Ectodermal cell (in vitro differentiated cells): ENCODE measurements around the gene VWA3B.

Experiments used
- H3K27ac ChIP-seq: 2 replicates; pipeline ENCODE4 v1.7.0; 2013; ENCODE audit warnings: mild to moderate bottlenecking, low read depth, low read length; ENCODE audit not compliant: insufficient read depth, poor library complexity, severe bottlenecking
- H3K27me3 ChIP-seq: 2 replicates; pipeline ENCODE4 v1.7.0; 2013; ENCODE audit warnings: mild to moderate bottlenecking, low read length; ENCODE audit not compliant: insufficient read depth, control insufficient read depth, poor library complexity, severe bottlenecking
- H3K36me3 ChIP-seq: one replicate; pipeline ENCODE4 v1.7.0; 2013; ENCODE audit warnings: low read length; ENCODE audit not compliant: control insufficient read depth, insufficient read depth
- H3K4me1 ChIP-seq: one replicate; pipeline ENCODE4 v1.7.0; 2013; ENCODE audit warnings: low read length; ENCODE audit not compliant: control insufficient read depth, insufficient read depth
- H3K4me3 ChIP-seq: 2 replicates; pipeline ENCODE4 v1.7.0; 2013; ENCODE audit warnings: low read depth, low read length, control low read depth; ENCODE audit not compliant: insufficient read depth
- H3K9me3 ChIP-seq: 2 replicates; pipeline ENCODE4 v1.7.0; 2013; ENCODE audit warnings: mild to moderate bottlenecking, low read length, moderate library complexity; ENCODE audit not compliant: control insufficient read depth
- WGBS, 2 experiments: methylation state at CpG; one replicate each; pipeline ENCODE4 v1.1.7; 2013; ENCODE audit warnings: missing lambda C conversion rate in 2 of 2; 5-methylcytosine and 5-hydroxymethylcytosine counted together

VWA3B gene

DNA sequence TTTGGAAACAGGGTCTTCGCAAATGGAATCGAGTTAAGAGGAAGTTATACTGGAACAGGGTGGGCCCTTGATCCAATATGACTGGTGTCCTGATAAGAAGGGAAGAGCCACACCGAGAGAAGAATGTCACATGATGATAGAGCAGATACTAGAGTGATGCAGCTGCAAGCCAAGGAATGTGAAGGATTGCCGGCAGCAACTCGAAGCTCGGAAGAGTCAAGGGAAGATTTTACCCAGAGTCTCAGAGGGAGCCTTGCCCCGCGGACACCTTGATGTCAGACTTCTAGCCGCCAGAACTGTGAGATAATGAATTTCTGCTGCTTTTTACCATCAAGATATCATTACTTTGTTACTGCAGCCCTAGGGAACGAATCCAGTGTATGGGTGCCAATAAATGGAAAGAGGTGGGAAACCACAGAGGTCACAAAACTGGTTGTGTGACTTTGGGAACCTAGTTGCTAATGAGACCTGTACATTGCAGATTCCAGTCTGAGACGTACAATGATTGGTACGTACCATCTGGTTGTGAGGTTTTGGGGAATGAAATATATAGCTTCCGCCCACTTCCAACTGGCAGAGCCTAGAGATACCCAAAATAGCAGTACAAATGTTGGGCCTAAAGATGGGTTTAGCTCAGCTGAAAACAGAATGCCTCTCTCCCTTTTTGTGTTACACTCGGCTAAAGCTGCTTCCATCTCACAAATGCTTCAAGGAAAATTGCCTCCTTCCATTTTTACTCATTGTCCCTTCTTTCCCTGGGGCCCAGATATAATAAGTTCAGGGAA lies 28.6 kb upstream of the VWA3B start:
- no peaks in the 10 kb centered on the region for H3K36me3 ChIP-seq
- no peaks in the 10 kb centered on the region for H3K27me3 ChIP-seq
- WGBS, 2 experiments: 93 to 95% methylated on average over 14 of the region's 14 CpGs
- H3K4me1 ChIP-seq: no peaks in the 10 kb centered on the region
- no peak overlapping the region for H3K27ac ChIP-seq
- H3K9me3 ChIP-seq: no peaks in the 10 kb centered on the region
- no peak overlapping the region for H3K4me3 ChIP-seq

GRCh38 chr2:98060277-98060676 lies 26.7 kb upstream of the VWA3B start:
- Histone ChIP-seq H3K4me3 (no peak overlapping the region), H3K9me3 (no peaks in the 10 kb centered on the region), H3K36me3 (no peaks in the 10 kb centered on the region), H3K27ac (no peak overlapping the region), H3K27me3 (no peaks in the 10 kb centered on the region), H3K4me1 (no peaks in the 10 kb centered on the region)
- WGBS, 2 experiments: 89 to 93% methylated on average over 6 of the region's 6 CpGs

DNA sequence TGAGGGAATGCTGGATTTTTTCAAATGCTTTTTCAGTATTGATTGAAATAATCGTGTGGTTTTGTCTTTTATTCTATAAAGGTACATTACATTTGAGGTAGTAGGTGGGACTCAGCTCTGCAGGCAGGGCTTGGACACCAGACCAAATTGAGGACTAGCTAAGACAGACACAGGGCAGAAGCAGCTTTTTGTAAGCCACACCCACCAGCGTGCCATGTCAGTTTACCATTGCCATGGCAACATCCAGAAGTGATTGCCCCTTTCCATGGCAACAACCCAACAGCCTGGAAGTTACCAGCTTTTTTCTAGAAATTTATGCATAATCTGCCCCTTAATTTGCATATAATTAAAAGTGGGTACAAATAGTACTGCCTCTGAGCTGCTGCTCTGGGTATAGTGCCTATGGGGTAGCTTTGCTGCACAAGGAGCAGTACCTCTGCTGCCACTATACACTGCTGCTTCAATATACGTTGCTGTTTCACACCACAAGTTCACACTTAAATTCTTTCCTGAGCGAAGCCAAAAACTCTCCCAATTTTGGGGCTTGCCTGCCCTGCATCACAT lies 23.6 kb upstream of the VWA3B start:
- Histone ChIP-seq H3K4me1 (no peaks in the 10 kb centered on the region), H3K9me3 (no peaks in the 10 kb centered on the region), H3K36me3 (no peaks in the 10 kb centered on the region), H3K27me3 (no peaks in the 10 kb centered on the region), H3K4me3 (no peak overlapping the region), H3K27ac (no peak overlapping the region)
- WGBS, 2 experiments: 84% methylated on average over 4 of the region's 4 CpGs

DNA sequence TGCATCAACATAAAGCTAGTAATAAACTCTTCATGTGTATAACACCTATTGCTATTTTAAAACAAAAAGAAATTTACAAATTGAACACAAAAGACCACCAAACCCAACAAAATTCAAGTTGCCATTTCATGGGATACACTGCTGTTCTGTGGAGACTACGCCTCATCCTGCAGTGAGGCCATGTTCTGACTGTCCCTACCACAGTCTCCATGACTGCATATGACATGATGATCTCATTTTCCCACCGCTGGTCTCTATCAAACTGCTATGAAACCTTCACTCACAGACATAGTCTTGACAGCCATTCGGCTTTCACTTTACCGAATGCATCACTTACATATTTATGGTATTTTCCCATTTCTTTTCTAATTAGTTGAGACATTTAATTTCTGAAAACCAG lies 21.2 kb upstream of the VWA3B start:
- H3K4me3 ChIP-seq: no peak overlapping the region
- H3K27me3 ChIP-seq: no peaks in the 10 kb centered on the region
- no peaks in the 10 kb centered on the region for H3K36me3 ChIP-seq
- H3K9me3 ChIP-seq: no peaks in the 10 kb centered on the region
- no peak overlapping the region for H3K27ac ChIP-seq
- H3K4me1 ChIP-seq: no peaks in the 10 kb centered on the region
- 92 to 94% methylated on average over 4 of the region's 4 CpGs for WGBS, 2 experiments

GRCh38 chr2:98067160-98067559 lies 19.8 kb upstream of the VWA3B start:
- Histone ChIP-seq H3K36me3 (no peaks in the 10 kb centered on the region), H3K27me3 (no peaks in the 10 kb centered on the region), H3K4me3 (no peak overlapping the region), H3K9me3 (no peaks in the 10 kb centered on the region), H3K27ac (no peak overlapping the region), H3K4me1 (no peaks in the 10 kb centered on the region)
- 93 to 94% methylated on average over 5 of the region's 5 CpGs for WGBS, 2 experiments

GRCh38 chr2:98070081-98070480 lies 16.9 kb upstream of the VWA3B start:
- no peak overlapping the region for H3K27ac ChIP-seq
- no peaks in the 10 kb centered on the region for H3K4me1 ChIP-seq
- 74 to 75% methylated on average over 11 of the region's 11 CpGs for whole genome bisulfite sequencing, 2 experiments
- no peaks in the 10 kb centered on the region for H3K27me3 ChIP-seq
- H3K36me3 ChIP-seq: no peaks in the 10 kb centered on the region
- H3K9me3 ChIP-seq: no peaks in the 10 kb centered on the region
- no peak overlapping the region for H3K4me3 ChIP-seq

- 87 to 88% methylated on average over 7 of the region's 7 CpGs for WGBS, 2 experiments
Observed at GRCh38 chr2:98072442-98072841, 14.5 kb upstream of the VWA3B start.

GRCh38 chr2:98078701-98079100 lies 8.3 kb upstream of the VWA3B start:
- 89 to 93% methylated on average over 2 of the region's 2 CpGs for WGBS, 2 experiments

More at GRCh38 chr2:98072442-98072841, 14.5 kb upstream of the VWA3B start:
- Histone ChIP-seq H3K4me3 (no peak overlapping the region), H3K9me3 (no peaks in the 10 kb centered on the region), H3K27ac (no peak overlapping the region), H3K36me3 (no peaks in the 10 kb centered on the region), H3K4me1 (no peaks in the 10 kb centered on the region), H3K27me3 (no peaks in the 10 kb centered on the region)

GRCh38 chr2:98084151-98084868 lies 2.7 kb upstream of the VWA3B start:
- Histone ChIP-seq H3K27me3 (peaks cover 48% of the 10 kb centered on the region), H3K4me3 (no peak overlapping the region), H3K9me3 (no peaks in the 10 kb centered on the region), H3K4me1 (no peaks in the 10 kb centered on the region), H3K27ac (no peak overlapping the region), H3K36me3 (no peaks in the 10 kb centered on the region)
- WGBS, 2 experiments: 80 to 82% methylated on average over 4 to 5 of the region's 5 CpGs

More at GRCh38 chr2:98078701-98079100, 8.3 kb upstream of the VWA3B start:
- Histone ChIP-seq H3K4me1 (no peaks in the 10 kb centered on the region), H3K27ac (no peak overlapping the region), H3K9me3 (no peaks in the 10 kb centered on the region), H3K27me3 (no peaks in the 10 kb centered on the region), H3K4me3 (no peak overlapping the region), H3K36me3 (no peaks in the 10 kb centered on the region)

GRCh38 chr2:98084869-98085238 lies 2.1 kb upstream of the VWA3B start:
- WGBS, 2 experiments: 93% methylated on average over 3 of the region's 3 CpGs
- Histone ChIP-seq H3K27me3 (peaks cover 51% of the 10 kb centered on the region), H3K4me1 (no peaks in the 10 kb centered on the region), H3K4me3 (no peak overlapping the region), H3K27ac (no peak overlapping the region), H3K9me3 (no peaks in the 10 kb centered on the region), H3K36me3 (no peaks in the 10 kb centered on the region)
